GM19463 (cell line): Measurements from ENCODE around the gene HOMEZ.
"Not testable (repeated sequence)": the region's sequence is repeated elsewhere in the genome, so short reads cannot be mapped to it uniquely, and the experiment has no call there.

Experiments
- ATAC-seq: cut with Tn5 transposase; IDR thresholded peaks from one replicate; pipeline ENCODE4 v1.9.1; 2021; ENCODE audit warnings: mild to moderate bottlenecking, moderate library complexity; ENCODE audit not compliant: unreplicated experiment

The HOMEZ gene

GRCh38 chr14:23284654-23285529 is 1.0 kb downstream of the HOMEZ start:
- ATAC-seq, result no peak

GRCh38 chr14:23281247-23281646 is 4.7 kb downstream of the HOMEZ start:
- no peak for ATAC-seq

GRCh38 chr14:23277928-23278327 is 8.0 kb downstream of the HOMEZ start:
- ATAC-seq, result not testable (repeated sequence)

- ATAC-seq, result no peak
Measured at GRCh38 chr14:23277189-23277588, 8.7 kb downstream of the HOMEZ start.

GRCh38 chr14:23275412-23275811 is 10.5 kb downstream of the HOMEZ start:
- no peak for ATAC-seq

GRCh38 chr14:23269193-23269592 is 16.7 kb downstream of the HOMEZ start:
- no peak for ATAC-seq

- not testable (repeated sequence) for ATAC-seq
Measured at GRCh38 chr14:23260849-23261248, 25.1 kb downstream of the HOMEZ start.

GRCh38 chr14:23259426-23259825 is 26.5 kb downstream of the HOMEZ start:
- ATAC-seq, result no peak

GRCh38 chr14:23258256-23258655 is 27.7 kb downstream of the HOMEZ start:
- no peak for ATAC-seq

GRCh38 chr14:23252420-23253333 is 33.3 kb downstream of the HOMEZ start:
- ATAC-seq, result no peak

GRCh38 chr14:23252006-23252405 is 33.9 kb downstream of the HOMEZ start:
- no peak for ATAC-seq

- no peak for ATAC-seq
Measured at GRCh38 chr14:23249824-23250223, 36.1 kb downstream of the HOMEZ start.

- ATAC-seq, result no peak
Measured at GRCh38 chr14:23248601-23249000, 37.3 kb downstream of the HOMEZ start.

GRCh38 chr14:23245282-23245681 is 40.6 kb downstream of the HOMEZ start:
- ATAC-seq, result no peak

GRCh38 chr14:23243066-23243465 is 42.9 kb downstream of the HOMEZ start:
- no peak for ATAC-seq

- no peak for ATAC-seq
Measured at GRCh38 chr14:23242076-23242475, 43.9 kb downstream of the HOMEZ start.

- not testable (repeated sequence) for ATAC-seq
Measured at GRCh38 chr14:23241061-23241715, 44.7 kb downstream of the HOMEZ start.

- no peak for ATAC-seq
Measured at GRCh38 chr14:23240661-23241060, 45.3 kb downstream of the HOMEZ start.

GRCh38 chr14:23237772-23238594 is 47.9 kb downstream of the HOMEZ start, which contains the start of gene RNF212B:
TSS of gene RNF212B (plus strand) at chr14:23237936. CDS start at chr14:23240346, 2,410 bp downstream.
- ATAC-seq, result peak; percentile 95

GRCh38 chr14:23232241-23232808 is 53.6 kb downstream of the HOMEZ start:
- not testable (repeated sequence) for ATAC-seq
